Raji (cell line): ENCODE data around the gene VIPR2.

Experiments
- POLR2A ChIP-seq: IDR thresholded peaks from 2 replicates; pipeline ENCODE4 v1.6.1; 2011; ENCODE audit warnings: low read depth, low read length, control low read depth; ENCODE audit not compliant: insufficient read depth

VIPR2 gene

DNA sequence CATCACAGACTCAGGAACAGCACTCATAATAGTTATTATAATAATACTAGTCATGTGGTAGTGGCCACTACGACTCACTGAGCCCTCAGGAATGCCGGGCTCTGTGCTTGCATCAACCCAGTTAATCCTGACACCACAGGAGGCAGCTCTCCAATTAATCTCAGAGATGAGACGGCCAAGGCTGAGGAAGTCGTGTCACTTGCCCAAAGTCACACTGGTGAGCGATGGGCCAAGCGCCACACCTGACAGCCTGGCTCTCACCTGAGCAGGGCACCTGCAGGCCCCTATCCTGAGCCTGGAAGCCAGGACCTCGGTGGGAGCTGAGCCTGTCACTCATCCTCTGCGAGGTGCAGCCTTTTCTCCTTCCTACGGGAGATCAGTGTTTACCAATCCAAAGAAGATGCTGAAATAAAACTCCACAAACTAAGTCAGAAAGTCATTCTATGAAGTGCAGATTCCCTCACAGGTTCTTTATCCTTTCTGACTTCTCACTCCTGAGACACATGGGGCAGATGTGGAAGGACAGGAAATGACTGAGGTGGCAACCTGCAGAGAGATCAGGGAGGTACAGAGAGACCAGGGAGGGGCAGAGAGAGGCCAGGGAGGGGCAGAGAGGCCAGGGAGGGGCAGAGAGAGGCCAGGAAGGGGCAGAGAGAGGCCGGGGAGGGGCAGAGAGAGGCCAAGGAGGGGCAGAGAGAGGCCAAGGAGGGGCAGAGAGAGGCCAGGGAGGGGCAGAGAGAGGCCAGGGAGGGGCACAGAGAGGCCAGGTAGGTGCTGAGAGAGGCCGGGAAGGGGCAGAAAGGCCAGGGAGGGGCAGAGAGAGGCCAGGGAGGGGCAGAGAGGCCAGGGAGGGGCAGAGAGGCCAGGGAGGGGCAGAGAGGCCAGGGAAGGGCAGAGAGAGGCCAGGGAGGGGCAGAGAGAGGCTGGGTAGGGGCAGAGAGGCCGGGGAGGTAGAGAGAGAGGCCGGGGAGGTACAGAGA is 38.5 kb downstream of the VIPR2 start:
- TF ChIP-seq POLR2A: no peak

GRCh38 chr7:159105066-159105780 is 39.4 kb downstream of the VIPR2 start:
- TF ChIP-seq POLR2A: no peak

DNA sequence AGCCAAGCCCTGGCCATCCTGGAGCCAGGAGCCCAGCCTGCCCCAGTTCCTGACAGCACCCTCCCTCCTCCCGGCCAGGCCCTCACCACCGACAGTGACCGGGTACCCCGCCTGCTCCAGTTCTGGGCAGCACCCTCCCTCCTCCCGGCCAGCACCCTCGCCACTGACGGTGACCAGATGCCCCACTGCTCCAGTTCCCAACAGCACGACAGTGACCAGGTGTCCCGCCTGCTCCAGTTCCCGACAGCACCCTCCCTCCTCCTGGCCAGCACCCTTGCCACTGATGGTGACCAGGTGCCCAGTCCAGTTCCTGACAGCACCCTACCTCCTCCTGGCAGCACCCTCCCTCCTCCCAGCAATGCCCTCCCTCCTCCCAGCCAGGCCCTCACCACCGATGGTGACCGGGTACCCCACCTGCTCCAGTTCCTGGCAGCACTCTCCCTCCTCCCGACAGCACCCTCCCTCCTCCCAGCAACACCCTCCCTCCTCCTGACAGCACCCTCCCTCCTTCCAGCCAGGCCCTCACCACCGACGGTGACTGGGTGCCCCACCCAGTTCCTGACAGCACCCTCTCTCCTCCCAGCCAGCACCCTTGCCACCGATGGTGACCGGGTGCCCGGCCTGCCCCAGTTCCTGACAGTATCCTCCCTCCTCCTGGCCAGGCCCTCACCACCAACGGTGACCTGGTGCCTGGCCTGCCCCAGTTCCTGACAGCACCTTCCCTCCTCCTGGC is 40.3 kb downstream of the VIPR2 start:
- no peak for TF ChIP-seq POLR2A

DNA sequence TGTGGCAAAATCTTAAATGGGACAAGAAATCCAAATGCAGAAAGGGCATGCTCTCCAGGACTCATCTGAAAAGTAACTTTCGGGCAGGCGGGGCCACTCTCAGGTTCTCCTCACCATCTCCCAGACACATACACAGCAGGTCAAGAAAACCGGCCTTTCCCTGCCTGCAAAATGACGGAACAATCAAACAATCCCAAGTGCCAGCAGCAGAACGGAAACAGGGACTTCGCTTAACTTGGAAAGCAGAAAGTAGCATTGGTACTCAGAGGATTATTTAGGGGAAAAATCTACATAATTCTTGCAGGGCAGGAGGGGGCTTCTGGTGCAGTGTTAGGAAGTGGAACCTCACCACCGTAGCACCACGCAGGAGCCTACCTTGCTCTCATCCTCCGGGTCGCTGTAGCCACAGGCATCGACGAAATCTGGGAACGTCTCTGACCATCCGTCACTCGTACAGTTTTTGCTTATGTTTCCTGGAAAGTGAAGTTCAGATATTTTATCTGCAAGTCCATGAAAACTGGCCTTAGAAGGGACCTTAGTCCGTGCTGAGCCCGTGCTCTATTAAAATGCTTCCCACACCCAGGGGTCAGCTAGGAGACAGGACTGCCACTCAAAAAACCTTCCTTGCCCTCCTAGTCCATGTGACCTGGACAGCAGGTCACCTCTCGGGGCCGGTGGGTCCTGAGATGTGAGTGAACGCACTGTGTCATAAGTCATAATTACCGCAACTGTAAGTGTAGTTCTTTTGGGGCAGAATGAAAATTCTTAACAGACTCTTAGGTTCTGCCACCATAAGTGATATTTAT is 41.1 kb downstream of the VIPR2 start:
- no peak for TF ChIP-seq POLR2A

DNA sequence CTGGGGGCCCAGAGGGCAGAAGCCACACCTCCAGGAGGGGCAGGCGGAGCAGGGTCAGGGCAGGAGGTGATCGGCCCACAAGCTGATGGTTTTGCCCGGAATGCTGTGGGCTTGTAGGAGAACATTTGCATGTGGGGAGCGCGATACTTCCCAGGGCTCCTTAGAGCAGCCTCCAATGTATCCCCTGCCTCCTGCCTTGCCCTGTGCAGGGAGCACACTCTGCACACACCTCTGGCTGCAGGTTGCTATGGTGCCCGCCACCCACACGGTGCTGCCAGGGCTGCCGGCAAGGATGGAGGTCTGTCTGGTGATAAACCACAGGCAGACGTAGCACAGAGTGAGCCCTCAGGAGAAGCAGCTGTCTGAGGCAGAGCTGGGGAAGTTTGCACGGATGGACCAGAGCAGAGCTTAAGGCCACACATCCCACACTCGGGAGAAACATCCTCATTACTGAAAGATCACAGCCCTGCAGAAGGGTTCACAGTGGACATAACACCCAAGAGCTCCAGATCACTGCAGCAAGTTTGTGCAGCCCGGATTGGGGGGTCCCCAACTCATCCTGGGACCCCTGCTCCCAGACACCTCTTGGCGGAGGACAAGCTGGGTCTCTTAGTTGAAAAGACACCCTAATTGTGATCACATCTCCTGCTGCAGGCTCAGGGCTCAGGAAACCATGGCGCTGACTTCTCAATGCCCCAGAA is 41.8 kb downstream of the VIPR2 start:
- TF ChIP-seq POLR2A: no peak

DNA sequence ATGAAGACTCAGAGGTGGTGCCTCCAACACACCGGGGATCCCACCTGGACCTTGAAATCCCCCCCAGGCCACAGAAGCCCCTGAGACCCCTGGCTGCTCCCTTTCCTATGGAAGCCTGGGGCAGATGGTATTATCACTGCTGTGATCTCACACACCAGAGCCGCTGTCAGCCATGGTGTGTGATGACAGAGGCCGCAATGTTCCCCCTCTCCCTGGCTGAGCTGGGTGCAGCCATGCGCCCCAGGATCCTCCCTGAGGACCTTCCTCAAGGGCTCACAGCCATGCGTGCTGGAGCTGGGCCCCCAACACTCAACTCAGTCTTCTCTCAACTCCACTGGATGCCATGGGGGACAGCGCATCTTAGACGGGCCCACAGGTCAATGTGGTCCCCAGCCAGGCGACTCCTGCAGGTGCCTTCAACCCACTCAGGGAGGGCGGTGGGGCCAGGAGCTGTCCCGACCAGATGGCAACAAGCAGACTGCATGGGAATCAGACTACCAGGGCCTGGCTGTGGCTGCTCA is 44.9 kb downstream of the VIPR2 start:
- no peak for TF ChIP-seq POLR2A

DNA sequence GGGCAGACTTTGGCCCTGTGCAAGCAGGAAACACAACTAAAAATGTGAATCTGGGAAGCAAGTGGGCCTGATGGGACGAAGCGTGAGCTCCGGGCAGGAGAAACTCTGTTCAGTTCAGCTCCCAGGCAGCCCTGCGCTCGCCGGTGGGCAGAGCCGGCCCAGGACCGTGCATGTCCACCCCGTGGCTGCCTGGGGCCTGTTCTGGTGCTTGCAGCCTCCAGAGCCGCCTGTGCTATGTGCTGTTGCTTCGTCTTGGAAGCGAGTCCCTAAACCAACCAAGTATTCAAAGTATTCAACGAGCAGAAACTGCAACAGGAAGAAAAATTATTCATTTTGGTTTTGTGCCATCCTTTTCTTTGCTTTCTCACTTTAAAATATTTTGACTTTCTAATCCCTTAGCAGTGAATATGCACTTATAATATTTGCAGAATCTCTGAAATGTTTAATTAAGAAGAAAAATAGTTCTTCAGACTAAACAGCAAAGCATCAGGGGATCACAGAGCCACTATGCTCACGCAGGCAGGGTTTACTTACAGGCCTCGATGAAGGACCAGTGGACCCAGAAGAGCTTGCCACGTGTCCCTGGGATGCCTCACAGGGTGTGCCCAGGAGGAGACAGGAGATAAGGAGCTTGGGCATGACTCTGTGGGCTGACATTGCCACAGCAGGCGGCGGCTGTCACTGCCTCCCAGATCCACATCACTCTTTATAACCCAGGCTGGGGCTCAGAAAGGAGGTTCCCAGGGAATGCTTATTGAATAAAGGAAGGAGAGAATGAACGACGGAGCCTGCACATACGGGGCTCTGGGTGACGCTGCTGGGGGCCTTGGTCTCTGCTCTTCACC is 45.6 kb downstream of the VIPR2 start:
- no peak for TF ChIP-seq POLR2A

- TF ChIP-seq POLR2A: no peak
Observed at GRCh38 chr7:159098424-159098786, 46.3 kb downstream of the VIPR2 start.

DNA sequence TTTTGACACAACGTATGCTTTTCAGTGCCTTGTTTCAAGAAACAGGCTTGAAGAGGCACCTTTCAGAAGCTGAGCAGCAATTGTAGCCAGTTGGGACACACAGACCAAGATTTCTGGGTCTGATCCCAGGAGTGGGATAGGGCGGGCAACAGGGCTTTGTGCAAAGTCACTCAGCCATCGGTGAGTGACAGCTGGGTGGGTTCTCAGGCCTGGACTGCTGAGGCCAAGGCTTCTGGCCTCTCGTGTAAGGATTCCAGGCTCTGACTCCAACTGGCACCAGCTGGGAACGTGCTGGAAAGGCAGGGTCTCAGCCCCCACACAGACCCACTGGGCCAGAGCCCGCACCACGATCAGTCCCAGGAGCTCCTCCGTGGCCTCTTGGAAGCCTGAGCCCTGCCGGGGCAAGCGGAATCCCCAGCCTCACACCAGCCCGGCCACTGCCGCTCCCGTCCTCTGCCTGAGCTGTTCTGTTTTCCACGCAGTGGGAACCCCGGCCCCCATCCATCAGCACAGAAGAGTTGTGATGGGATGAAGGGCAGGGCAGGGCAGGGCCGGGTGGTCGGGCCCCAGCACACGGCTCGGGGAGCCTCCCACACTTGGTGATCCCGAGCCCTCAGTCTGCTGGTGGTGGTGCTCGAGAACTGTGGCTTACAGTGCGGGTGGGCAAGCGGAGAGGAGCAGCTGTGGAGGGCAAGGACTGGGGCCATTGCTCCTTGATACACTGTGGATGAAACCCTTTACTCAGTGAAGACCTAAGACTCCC is 46.8 kb downstream of the VIPR2 start:
- TF ChIP-seq POLR2A: no peak

GRCh38 chr7:159096736-159097581 is 47.7 kb downstream of the VIPR2 start:
- TF ChIP-seq POLR2A: no peak

DNA sequence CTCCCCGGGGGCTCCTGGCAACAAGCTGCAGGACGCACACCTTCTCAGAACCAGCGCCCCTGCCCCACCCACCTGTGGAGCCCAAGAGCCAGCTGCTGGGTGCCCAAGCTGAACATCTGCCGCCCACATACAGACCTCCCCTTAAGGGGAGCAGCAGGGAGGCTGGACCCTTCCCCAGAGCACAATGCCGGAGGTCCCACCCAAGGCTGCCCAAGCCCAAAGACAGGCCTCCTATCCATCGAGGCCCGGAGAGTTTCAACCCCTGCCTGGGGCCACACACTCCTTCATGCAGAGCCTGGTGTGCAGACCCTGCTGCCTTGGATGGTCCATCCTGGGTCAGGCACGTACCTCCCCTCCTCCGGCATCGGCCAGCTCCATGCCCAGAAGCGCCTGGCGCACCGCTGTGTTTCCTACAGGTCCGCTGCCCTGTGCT is 48.7 kb downstream of the VIPR2 start:
- no peak for TF ChIP-seq POLR2A
